Measurements from ENCODE around the gene IL12RB2. TPM values are rescaled to one million over a fixed set of nuclear protein-coding genes. Genes with fewer than 3 reads are reported as not detected.

IL12RB2 gene
- total and polyA plus RNA-seq, 2 experiments from 2014 or later: 0.79 to 1.7 TPM

DNA sequence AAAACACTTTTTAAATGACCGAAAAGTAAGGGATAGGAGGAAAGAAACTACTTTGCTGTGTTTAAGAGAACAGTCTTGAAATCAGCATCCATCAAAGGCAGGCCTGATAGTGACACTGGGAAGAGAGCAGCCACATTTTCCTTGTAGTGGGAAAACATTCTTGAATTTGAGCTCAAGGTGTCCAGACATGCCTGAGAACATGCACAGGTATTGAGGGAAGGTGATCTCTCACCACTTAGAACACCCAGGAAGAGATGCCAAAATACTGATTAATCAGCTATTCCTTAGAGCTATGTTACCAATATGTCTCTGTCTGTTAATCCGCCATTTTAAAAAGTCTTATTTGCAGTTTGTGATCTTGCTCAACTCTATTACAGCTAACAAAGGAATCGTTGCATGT lies 25.9 kb downstream of the IL12RB2 start (continued):
- TF ChIP-seq, protein P1, sequence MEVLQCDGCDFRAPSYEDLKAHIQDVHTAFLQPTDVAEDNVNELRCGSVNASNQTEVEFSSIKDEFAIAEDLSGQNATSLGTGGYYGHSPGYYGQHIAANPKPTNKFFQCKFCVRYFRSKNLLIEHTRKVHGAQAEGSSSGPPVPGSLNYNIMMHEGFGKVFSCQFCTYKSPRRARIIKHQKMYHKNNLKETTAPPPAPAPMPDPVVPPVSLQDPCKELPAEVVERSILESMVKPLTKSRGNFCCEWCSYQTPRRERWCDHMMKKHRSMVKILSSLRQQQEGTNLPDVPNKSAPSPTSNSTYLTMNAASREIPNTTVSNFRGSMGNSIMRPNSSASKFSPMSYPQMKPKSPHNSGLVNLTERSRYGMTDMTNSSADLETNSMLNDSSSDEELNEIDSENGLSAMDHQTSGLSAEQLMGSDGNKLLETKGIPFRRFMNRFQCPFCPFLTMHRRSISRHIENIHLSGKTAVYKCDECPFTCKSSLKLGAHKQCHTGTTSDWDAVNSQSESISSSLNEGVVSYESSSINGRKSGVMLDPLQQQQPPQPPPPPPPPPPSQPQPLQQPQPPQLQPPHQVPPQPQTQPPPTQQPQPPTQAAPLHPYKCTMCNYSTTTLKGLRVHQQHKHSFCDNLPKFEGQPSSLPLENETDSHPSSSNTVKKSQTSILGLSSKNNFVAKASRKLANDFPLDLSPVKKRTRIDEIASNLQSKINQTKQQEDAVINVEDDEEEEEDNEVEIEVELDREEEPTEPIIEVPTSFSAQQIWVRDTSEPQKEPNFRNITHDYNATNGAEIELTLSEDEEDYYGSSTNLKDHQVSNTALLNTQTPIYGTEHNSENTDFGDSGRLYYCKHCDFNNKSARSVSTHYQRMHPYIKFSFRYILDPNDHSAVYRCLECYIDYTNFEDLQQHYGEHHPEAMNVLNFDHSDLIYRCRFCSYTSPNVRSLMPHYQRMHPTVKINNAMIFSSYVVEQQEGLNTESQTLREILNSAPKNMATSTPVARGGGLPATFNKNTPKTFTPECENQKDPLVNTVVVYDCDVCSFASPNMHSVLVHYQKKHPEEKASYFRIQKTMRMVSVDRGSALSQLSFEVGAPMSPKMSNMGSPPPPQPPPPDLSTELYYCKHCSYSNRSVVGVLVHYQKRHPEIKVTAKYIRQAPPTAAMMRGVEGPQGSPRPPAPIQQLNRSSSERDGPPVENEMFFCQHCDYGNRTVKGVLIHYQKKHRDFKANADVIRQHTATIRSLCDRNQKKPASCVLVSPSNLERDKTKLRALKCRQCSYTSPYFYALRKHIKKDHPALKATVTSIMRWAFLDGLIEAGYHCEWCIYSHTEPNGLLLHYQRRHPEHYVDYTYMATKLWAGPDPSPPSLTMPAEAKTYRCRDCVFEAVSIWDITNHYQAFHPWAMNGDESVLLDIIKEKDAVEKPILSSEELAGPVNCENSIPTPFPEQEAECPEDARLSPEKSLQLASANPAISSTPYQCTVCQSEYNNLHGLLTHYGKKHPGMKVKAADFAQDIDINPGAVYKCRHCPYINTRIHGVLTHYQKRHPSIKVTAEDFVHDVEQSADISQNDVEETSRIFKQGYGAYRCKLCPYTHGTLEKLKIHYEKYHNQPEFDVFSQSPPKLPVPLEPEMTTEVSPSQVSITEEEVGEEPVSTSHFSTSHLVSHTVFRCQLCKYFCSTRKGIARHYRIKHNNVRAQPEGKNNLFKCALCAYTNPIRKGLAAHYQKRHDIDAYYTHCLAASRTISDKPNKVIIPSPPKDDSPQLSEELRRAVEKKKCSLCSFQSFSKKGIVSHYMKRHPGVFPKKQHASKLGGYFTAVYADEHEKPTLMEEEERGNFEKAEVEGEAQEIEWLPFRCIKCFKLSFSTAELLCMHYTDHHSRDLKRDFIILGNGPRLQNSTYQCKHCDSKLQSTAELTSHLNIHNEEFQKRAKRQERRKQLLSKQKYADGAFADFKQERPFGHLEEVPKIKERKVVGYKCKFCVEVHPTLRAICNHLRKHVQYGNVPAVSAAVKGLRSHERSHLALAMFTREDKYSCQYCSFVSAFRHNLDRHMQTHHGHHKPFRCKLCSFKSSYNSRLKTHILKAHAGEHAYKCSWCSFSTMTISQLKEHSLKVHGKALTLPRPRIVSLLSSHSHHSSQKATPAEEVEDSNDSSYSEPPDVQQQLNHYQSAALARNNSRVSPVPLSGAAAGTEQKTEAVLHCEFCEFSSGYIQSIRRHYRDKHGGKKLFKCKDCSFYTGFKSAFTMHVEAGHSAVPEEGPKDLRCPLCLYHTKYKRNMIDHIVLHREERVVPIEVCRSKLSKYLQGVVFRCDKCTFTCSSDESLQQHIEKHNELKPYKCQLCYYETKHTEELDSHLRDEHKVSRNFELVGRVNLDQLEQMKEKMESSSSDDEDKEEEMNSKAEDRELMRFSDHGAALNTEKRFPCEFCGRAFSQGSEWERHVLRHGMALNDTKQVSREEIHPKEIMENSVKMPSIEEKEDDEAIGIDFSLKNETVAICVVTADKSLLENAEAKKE (CRISPR knock-in tag; IDR thresholded peaks at IDR 0.05): no peak
- no peak for TF ChIP-seq EZH2phosphoT487 (IDR thresholded peaks at IDR 0.05; ENCODE audit: unreplicated experiment)
- no peak for TF ChIP-seq CREB1 (CRISPR knock-in tag; IDR thresholded peaks at IDR 0.05; ENCODE audit: low read depth)
- no peak for TF ChIP-seq ZNF114 (CRISPR knock-in tag; IDR thresholded peaks at IDR 0.05)
- TF ChIP-seq, protein P2, sequence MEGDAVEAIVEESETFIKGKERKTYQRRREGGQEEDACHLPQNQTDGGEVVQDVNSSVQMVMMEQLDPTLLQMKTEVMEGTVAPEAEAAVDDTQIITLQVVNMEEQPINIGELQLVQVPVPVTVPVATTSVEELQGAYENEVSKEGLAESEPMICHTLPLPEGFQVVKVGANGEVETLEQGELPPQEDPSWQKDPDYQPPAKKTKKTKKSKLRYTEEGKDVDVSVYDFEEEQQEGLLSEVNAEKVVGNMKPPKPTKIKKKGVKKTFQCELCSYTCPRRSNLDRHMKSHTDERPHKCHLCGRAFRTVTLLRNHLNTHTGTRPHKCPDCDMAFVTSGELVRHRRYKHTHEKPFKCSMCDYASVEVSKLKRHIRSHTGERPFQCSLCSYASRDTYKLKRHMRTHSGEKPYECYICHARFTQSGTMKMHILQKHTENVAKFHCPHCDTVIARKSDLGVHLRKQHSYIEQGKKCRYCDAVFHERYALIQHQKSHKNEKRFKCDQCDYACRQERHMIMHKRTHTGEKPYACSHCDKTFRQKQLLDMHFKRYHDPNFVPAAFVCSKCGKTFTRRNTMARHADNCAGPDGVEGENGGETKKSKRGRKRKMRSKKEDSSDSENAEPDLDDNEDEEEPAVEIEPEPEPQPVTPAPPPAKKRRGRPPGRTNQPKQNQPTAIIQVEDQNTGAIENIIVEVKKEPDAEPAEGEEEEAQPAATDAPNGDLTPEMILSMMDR (conservative IDR thresholded peaks at IDR 0.05; ENCODE audit: low read depth in 2 of 2): no peak
- no peak for TF ChIP-seq STAT1 (IDR thresholded peaks at IDR 0.05; ENCODE audit: unreplicated experiment)

DNA sequence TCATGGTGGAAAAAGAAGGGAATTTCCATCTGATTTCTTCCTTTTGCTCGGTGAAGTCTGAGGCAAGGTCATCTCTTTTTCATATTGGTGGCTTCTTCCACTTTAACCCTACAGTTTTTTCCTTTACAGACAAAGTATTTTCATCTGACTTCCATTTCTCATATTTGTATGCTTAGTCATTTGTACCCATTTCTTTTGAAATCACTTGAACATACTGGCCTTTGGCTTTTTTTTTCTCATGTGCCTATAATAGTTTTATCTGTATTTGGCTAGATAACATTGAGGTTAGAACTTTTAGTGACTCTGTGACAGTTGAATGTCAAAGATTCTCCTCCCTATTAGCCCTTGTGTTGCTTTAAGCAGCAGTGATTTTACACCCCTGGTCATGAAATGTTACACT lies 27.7 kb downstream of the IL12RB2 start:
- peaks cover 28% of the 10 kb centered on the region for H3K4me1 Mint-ChIP-seq
- no peak overlapping the region for H3K4me3 Mint-ChIP-seq
- no peak overlapping the region for H3K27ac ChIP-seq (ENCODE audit: low read depth)
- no peaks in the 10 kb centered on the region for H3K27me3 Mint-ChIP-seq (ENCODE audit: insufficient read depth, low read depth, poor library complexity)
- no peak overlapping the region for H3K4me2 ChIP-seq
- H3F3A ChIP-seq (replicated peaks; ENCODE audit: low read depth): no peaks in the 10 kb centered on the region
- H2AFZ ChIP-seq: no peak overlapping the region
- no peaks in the 10 kb centered on the region for H4K20me1 ChIP-seq (replicated peaks; ENCODE audit: insufficient read depth)
- DNase-seq (ENCODE audit: low spot score): no peak
- H3K4me1 ChIP-seq (ENCODE audit: insufficient read depth): peaks cover 22% of the 10 kb centered on the region
- no peaks in the 10 kb centered on the region for H3K9me2 ChIP-seq (ENCODE audit: insufficient read depth)
- H3K36me3 ChIP-seq (ENCODE audit: insufficient read depth): no peaks in the 10 kb centered on the region
- no peak for ATAC-seq
- H3K9me3 Mint-ChIP-seq: no peaks in the 10 kb centered on the region
- peaks cover 11% of the 10 kb centered on the region; the same call in 1 of the 2 replicates for H3K27me3 ChIP-seq (ENCODE audit: insufficient read depth)
- H3K36me3 Mint-ChIP-seq (ENCODE audit: low read depth): no peaks in the 10 kb centered on the region
- no peak overlapping the region for H3K27ac Mint-ChIP-seq
- no peak overlapping the region for H3K4me3 ChIP-seq
- H3K79me2 ChIP-seq (replicated peaks; ENCODE audit: insufficient read depth): no peaks in the 10 kb centered on the region
- TF ChIP-seq CREB1 (CRISPR knock-in tag; IDR thresholded peaks at IDR 0.05; ENCODE audit: low read depth) (no peak), NANOG (IDR thresholded peaks at IDR 0.05; ENCODE audit: borderline replicate concordance) (no peak), JUNB (IDR thresholded peaks at IDR 0.05; ENCODE audit: unreplicated experiment) (no peak), EZH2phosphoT487 (IDR thresholded peaks at IDR 0.05; ENCODE audit: unreplicated experiment) (no peak), STAT1 (IDR thresholded peaks at IDR 0.05; ENCODE audit: unreplicated experiment) (no peak), ZNF114 (CRISPR knock-in tag; IDR thresholded peaks at IDR 0.05) (no peak), ZNF331 (CRISPR knock-in tag; IDR thresholded peaks at IDR 0.05; ENCODE audit: low read depth) (no peak)
- TF ChIP-seq, protein P2 (conservative IDR thresholded peaks at IDR 0.05; ENCODE audit: low read depth in 2 of 2): no peak
- TF ChIP-seq, protein P3, sequence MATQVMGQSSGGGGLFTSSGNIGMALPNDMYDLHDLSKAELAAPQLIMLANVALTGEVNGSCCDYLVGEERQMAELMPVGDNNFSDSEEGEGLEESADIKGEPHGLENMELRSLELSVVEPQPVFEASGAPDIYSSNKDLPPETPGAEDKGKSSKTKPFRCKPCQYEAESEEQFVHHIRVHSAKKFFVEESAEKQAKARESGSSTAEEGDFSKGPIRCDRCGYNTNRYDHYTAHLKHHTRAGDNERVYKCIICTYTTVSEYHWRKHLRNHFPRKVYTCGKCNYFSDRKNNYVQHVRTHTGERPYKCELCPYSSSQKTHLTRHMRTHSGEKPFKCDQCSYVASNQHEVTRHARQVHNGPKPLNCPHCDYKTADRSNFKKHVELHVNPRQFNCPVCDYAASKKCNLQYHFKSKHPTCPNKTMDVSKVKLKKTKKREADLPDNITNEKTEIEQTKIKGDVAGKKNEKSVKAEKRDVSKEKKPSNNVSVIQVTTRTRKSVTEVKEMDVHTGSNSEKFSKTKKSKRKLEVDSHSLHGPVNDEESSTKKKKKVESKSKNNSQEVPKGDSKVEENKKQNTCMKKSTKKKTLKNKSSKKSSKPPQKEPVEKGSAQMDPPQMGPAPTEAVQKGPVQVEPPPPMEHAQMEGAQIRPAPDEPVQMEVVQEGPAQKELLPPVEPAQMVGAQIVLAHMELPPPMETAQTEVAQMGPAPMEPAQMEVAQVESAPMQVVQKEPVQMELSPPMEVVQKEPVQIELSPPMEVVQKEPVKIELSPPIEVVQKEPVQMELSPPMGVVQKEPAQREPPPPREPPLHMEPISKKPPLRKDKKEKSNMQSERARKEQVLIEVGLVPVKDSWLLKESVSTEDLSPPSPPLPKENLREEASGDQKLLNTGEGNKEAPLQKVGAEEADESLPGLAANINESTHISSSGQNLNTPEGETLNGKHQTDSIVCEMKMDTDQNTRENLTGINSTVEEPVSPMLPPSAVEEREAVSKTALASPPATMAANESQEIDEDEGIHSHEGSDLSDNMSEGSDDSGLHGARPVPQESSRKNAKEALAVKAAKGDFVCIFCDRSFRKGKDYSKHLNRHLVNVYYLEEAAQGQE (IDR thresholded peaks at IDR 0.05; ENCODE audit: unreplicated experiment): no peak
